PFSK-1 (cell line): ENCODE data around the gene SLC17A5.

Source experiments
- REST ChIP-seq, 2 experiments: IDR thresholded peaks; 2 replicates each; pipeline versions ENCODE4 v1.6.1 to v1.8.0; 2011 to 2012; ENCODE audit warnings: low read depth in 2 of 2, low read length in 2 of 2, control low read depth in 1 of 2, inconsistent platforms in 1 of 2, mild to moderate bottlenecking in 1 of 2, moderate library complexity in 1 of 2; ENCODE audit not compliant: insufficient read depth in 1 of 2
- SIN3A ChIP-seq: IDR thresholded peaks from 2 replicates; pipeline ENCODE4 v1.6.1; 2012; ENCODE audit warnings: mild to moderate bottlenecking, low read length, moderate library complexity, borderline replicate concordance; ENCODE audit not compliant: insufficient read depth

GRCh38 chr6:73632346-73632745, 21.4 kb downstream of the SLC17A5 start:
- TF ChIP-seq REST (IDR thresholded peaks at IDR 0.05; ENCODE audit: insufficient read depth in 1 of 2, low read depth in 2 of 2, low read length in 2 of 2) (no peak), SIN3A (no peak)
